Right atrium auricular region (tissue), 2 donors: ENCODE measurements around the gene ARHGAP5. TPM values are rescaled to one million over a fixed set of nuclear protein-coding genes. Genes with fewer than 3 reads are reported as not detected.

ENCODE experiments used
- DNase-seq: peaks from one replicate; pipeline ENCODE4 v3.0.0-alpha.2; 2019; ENCODE audit warnings: low spot score
- H3K27ac ChIP-seq, 2 donors: fragments of 200-600 bp; sonication (generic); 1 replicate in 1 of 2; 2 replicates in 1 of 2; pipeline ENCODE4 v1.5.1; 2016 to 2019
- H3K27me3 ChIP-seq, 2 donors: fragments of 200-600 bp; sonication (generic); one replicate each; pipeline versions ENCODE4 v1.5.1 to v1.6.0; 2017 to 2019
- H3K36me3 ChIP-seq: fragments of 200-600 bp; sonication (generic); one replicate; pipeline ENCODE4 v1.5.1; 2016
- H3K4me1 ChIP-seq, 2 donors: fragments of 200-600 bp; sonication (generic); one replicate each; pipeline versions ENCODE4 v1.5.1 to v1.6.0; 2017 to 2019
- H3K4me3 ChIP-seq, 2 donors: fragments of 200-600 bp; sonication (generic); 1 replicate in 1 of 2; 2 replicates in 1 of 2; pipeline ENCODE4 v1.5.1; 2017 to 2019; ENCODE audit warnings: mild to moderate bottlenecking in 1 of 2, moderate library complexity in 1 of 2
- H3K9me3 ChIP-seq, 2 donors: fragments of 200-600 bp; sonication (generic); one replicate each; pipeline ENCODE4 v1.5.1; 2019
- CTCF ChIP-seq, 2 donors: fragments of 200-600 bp; sonication (generic); IDR thresholded peaks; one replicate each; pipeline ENCODE4 v1.5.1; 2019; ENCODE audit warnings: antibody characterized with exemption in 2 of 2
- total RNA-seq, 2 donors: library from RNA; depleted of rRNA; stranded (reverse); fragments of >200 nt; gene quantifications; one replicate each; pipeline ENCODE4 v1.1.0, GENCODE V29; 2016

ARHGAP5 gene
- total RNA-seq, 2 donors from 2014 or later = 145 to 160 TPM

GRCh38 chr14:32142341-32142740 is 65.2 kb downstream of the ARHGAP5 start:
- Histone ChIP-seq H3K27ac (no peak overlapping the region), H3K27me3 (no peaks in the 10 kb centered on the region), H3K9me3 (peaks cover 0 to 14% of the 10 kb centered on the region in 2 donors), H3K4me3 (no peak overlapping the region), H3K4me1 (peaks cover 0 to 9% of the 10 kb centered on the region in 2 donors), H3K36me3 (peaks cover 15% of the 10 kb centered on the region)
- DNase-seq = no peak
- no peak for TF ChIP-seq CTCF (IDR thresholded peaks at IDR 0.05)

GRCh38 chr14:32142754-32143437 is 65.8 kb downstream of the ARHGAP5 start:
- H3K36me3 ChIP-seq = peaks cover 15% of the 10 kb centered on the region
- H3K4me3 ChIP-seq = no peak overlapping the region
- peaks cover 0 to 8% of the 10 kb centered on the region in 2 donors for H3K9me3 ChIP-seq

GRCh38 chr14:32150392-32150791 is 73.3 kb downstream of the ARHGAP5 start:
- H3K4me3 ChIP-seq = no peak overlapping the region
- H3K9me3 ChIP-seq = no peaks in the 10 kb centered on the region
- H3K36me3 ChIP-seq = peaks cover 30% of the 10 kb centered on the region
- H3K4me1 ChIP-seq = peaks cover 0 to 9% of the 10 kb centered on the region in 2 donors
- H3K27ac ChIP-seq = peak overlapping the region; percentile 13 to 43
- TF ChIP-seq CTCF (IDR thresholded peaks at IDR 0.05) = no peak
- H3K27me3 ChIP-seq = no peaks in the 10 kb centered on the region
- no peak for DNase-seq

More at GRCh38 chr14:32142754-32143437, 65.8 kb downstream of the ARHGAP5 start:
- TF ChIP-seq CTCF (IDR thresholded peaks at IDR 0.05) = no peak
- Histone ChIP-seq H3K27ac (no peak overlapping the region), H3K4me1 (peaks cover 0 to 9% of the 10 kb centered on the region in 2 donors), H3K27me3 (no peaks in the 10 kb centered on the region)
- DNase-seq = no peak

GRCh38 chr14:32166029-32166428 is 88.9 kb downstream of the ARHGAP5 start:
- Histone ChIP-seq H3K4me1 (no peaks in the 10 kb centered on the region), H3K4me3 (no peak overlapping the region), H3K36me3 (no peaks in the 10 kb centered on the region), H3K27me3 (no peaks in the 10 kb centered on the region), H3K9me3 (no peaks in the 10 kb centered on the region), H3K27ac (no peak overlapping the region)
- no peak for TF ChIP-seq CTCF (IDR thresholded peaks at IDR 0.05)
- no peak for DNase-seq

GRCh38 chr14:32166924-32167323 is 89.8 kb downstream of the ARHGAP5 start:
- H3K4me1 ChIP-seq = no peaks in the 10 kb centered on the region
- no peak for TF ChIP-seq CTCF (IDR thresholded peaks at IDR 0.05)
- H3K9me3 ChIP-seq = no peaks in the 10 kb centered on the region

GRCh38 chr14:32167907-32168306 is 90.8 kb downstream of the ARHGAP5 start:
- Histone ChIP-seq H3K27ac (no peak overlapping the region), H3K9me3 (no peaks in the 10 kb centered on the region), H3K4me1 (no peaks in the 10 kb centered on the region), H3K27me3 (no peaks in the 10 kb centered on the region), H3K36me3 (no peaks in the 10 kb centered on the region), H3K4me3 (no peak overlapping the region)
- no peak for DNase-seq
- TF ChIP-seq CTCF (IDR thresholded peaks at IDR 0.05) = no peak

More at GRCh38 chr14:32166924-32167323, 89.8 kb downstream of the ARHGAP5 start:
- Histone ChIP-seq H3K4me3 (no peak overlapping the region), H3K36me3 (no peaks in the 10 kb centered on the region), H3K27ac (no peak overlapping the region), H3K27me3 (no peaks in the 10 kb centered on the region)
- DNase-seq = no peak
